NCI-H2029 (cell line): ENCODE data around the gene CTU2.
"Not testable (repeated sequence)": the region's sequence is repeated elsewhere in the genome, so short reads cannot be mapped to it uniquely, and the experiment has no call there.

ENCODE experiments used
- DNase-seq: peaks from one replicate; lab custom pipeline; 2025; lab: John Stamatoyannopoulos, UW

The CTU2 gene

DNA sequence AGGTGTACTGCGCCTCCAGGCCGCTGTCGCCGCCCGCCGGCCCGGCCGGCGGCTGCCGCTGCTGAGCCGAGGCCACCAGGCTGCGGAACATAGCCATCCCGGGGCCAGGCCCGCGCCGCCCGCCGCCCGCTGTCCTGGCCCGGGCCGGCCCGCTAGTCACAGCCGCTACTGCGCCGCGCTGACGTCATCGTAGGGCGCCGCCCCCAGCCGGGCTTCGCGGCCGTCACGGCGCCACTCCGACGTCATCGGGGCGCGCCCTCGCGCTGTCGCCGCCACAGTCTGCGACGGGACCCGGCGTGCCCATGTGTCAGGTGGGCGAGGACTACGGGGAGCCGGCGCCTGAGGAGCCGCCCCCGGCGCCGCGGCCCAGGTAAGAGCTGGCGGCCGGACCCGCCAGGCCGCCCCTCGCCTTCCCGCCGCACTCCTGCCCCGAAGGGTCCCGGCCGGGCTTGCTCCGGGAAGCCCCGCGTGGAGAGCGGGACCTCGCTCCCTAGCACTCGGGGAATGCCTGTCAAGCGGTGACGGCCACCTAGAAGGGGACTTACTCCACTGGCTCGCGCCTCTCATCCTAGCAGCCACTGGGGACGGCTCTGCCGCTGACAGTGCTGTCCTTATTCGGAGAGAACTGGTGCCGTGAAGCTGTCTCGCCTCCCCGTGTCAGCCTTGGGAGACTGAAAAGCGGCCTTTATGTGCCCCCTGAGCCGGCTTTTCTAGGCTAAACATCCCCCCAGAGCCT is at the start of gene CTU2, which contains the start of gene RNF166:
CTU2 (plus strand) TSS at position 275 of the 736 bp plus-strand sequence; CDS start at position 303, 28 bp downstream.
RNF166 (minus strand) TSS at position 180 of the 736 bp plus-strand sequence; CDS start at position 97, 83 bp downstream.
- DNase-seq: peak; percentile 40

DNA sequence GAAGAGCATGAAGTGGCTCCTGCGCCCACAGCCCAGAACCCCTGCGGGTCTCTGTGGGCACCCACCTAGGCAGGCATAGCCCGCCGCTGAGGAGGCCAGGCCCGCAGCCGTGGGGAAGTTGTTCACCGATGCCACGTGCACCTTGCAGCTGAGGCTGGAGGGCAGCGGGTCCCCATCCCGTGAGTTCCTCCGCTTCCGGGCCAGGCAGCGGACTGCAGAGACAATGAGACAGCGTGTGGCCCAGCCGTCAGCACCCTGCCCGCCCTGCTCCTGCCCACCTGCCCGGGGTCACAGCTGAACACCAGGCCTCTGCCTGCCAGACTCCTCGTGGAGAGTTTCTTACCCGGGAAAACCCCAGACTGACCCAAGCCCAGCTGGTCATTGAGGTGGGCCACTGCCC is 48.9 kb upstream of the CTU2 start:
- no peak for DNase-seq

DNA sequence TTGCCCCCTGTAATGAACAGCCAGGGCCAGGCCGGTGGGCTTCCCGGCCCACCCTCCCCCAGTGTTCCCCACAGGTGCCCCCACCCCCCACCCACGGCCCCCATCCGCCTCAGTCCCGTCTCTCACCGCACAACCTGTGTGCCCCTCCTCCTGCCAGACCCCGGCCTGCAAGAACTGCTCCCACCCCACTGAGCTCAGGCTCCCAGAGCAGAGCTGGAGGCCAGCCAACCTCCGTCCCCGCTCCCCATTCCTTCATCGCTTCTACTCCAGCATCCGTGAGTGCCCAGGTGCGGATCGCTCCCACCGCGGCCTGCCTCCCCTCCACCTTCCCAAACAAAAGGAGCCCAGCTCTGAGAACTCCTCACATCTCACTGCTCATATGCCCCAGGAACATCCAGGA is 47.6 kb upstream of the CTU2 start:
- no peak for DNase-seq

DNA sequence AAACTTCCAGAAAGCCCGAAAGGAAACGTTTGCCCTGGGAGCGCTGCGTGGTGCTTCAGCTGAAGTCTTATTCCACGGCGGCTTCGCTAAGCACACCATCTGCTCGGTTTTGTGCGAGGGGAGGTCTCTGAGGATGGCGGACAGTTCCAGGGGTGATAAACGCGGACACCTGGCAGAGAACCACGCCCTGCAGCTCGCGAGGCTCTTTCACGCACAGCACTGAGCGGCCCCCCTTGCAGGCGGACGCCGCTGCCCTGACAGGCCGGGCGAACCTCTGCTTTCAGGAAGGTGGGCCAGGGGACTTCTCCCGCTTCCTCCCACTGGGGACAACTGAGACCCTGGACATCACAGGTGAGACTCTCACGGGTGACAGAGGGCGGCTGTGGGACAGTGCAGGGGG is 47.1 kb upstream of the CTU2 start:
- no peak for DNase-seq

DNA sequence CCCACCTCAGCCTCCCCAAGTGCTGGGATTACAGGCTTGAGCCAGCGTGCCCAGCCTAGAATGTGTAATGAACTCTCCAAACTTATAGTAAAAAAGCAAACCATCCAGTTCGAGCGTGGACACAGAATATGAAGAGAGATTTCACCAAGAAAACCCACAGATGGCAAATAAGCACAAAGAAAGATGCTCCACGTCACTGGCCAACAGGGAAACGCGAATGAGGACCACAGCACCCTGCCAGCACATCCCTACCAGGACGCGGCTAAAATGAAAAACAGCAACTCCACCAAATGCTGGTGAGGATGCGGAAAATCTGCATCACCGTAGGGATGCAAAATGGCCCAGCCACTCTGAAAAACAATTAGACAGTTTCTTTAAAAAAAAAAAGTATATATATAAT is 44.8 kb upstream of the CTU2 start:
- no peak for DNase-seq

DNA sequence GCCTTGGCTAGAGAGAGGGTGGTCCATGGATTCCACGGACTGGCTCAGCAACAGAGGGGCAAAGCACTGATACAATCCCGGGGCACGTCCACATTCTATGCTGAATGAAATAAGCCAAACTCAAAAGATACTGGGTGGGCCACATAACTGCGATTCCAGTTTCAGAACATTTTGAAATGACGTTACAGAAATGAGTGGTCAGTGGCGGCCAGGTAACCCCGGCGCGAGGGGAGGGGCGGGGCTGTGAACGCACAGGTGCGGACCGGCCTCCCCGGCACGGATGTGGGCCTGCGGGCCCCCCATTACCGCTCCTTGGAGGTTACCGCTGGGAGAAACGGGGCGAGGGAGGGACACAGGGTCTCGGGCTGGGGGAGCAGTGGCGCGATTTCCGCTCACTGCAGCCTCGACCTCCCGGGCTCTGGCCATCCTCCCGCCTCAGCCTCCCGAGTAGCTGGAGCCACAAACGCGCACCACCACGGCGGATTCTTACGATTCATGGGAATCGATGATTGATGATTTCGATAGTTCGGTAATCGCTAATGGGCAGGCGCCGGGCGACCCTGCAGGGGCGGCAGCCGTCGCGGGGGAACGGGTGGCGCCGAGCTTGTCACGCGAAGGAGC is 44.0 kb upstream of the CTU2 start:
- DNase-seq: no peak

DNA sequence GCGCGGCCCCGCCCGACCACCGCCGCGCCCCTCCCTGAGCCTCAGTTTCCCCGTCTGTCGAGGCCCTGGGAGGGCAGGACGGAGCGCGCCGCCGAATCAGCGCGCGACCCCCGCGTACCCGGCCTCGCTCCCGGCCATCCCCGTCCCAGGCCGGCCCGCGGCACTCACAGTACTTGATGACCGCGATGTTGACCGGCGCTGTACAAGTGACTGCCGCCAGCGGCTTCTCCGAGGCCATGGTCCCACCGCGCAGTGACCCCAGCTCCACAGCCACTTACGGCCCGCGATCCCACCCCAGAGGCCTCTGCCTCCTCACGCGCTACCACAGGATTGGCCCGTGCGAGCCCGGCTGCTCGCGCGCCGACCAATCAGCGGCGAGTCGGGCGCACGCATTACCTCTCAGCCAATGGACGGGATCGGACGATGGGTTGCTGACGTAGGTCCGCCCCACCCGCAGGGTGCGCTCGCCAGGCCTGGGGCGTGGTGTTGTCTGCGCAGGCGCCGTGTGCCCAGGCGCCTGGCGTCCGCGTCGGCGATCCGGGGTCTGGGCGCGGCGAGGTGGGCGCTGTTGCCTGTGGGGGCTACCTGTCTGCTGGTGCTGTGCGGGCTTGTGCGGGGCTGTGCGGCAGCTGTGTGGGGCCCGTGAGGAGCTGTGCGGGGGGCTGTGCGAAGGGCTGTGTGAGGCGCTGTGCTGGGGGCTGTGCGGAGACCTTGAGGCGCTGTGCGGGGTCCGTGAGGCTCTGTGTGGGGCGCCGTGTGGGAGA is 43.3 kb upstream of the CTU2 start, which contains the start of gene MVD:
MVD (minus strand) TSS at position 249 of the 764 bp plus-strand sequence; CDS start at position 238, 11 bp downstream.
- DNase-seq: peak; percentile 90

DNA sequence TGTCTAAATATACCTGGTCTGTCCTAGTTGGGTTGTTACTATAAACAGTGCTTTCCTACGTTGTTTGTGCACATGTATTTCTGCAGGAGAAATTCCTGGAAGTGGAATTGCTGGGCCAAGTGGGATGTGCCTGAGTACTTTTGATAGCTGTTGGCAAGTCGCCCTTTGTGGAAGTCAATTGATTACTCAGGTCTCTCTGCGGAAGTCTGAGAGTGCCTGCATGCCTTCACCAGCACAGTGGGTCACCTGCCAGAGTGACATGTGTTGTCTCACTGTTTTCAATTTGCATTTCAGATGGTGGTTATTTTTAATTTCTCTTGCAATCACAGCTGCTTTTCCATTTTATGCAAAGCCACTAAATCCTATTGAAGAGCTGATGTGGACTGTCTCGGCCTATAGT is 41.2 kb upstream of the CTU2 start:
- peak; percentile 34 for DNase-seq

DNA sequence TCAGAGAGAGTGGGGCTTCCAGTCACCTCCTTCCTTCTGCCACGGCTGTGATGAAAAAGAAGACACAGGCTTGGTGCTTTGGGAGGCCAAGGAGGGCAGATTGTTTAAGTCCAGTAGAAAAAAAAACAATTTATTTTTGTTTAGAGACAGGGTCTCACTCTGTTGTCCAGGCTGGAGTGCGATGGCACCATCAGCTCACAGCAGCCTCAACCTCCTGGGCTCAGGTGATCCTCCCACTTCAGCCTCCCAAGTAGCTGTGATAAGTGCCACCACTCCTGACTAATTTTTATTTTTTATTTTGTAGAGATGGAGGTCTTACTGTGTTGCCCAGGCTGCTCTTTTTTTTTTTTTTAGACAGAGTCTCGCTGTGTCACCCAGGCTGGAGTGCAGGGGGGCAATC is 40.7 kb upstream of the CTU2 start:
- DNase-seq: no peak

DNA sequence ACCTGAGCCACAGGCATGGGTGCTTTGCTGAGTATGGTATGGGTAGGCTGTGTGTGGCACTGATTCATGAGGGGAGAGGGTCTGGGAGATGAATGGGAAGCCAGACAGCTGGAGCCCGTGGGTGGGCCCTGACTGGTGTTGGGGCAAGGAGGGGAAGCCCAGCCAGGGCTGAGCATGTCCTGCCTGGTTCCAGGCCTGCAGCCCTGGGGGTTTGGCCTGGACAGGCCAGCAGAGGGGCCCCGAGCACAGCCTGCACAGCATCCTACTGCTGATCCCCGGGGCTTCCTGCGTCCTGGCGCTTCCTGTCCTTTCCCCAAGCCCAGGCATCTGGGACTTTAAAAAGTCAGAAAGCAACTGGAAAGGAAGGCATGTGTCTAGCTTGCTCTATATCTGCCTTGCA is 38.8 kb upstream of the CTU2 start:
- DNase-seq: no peak

DNA sequence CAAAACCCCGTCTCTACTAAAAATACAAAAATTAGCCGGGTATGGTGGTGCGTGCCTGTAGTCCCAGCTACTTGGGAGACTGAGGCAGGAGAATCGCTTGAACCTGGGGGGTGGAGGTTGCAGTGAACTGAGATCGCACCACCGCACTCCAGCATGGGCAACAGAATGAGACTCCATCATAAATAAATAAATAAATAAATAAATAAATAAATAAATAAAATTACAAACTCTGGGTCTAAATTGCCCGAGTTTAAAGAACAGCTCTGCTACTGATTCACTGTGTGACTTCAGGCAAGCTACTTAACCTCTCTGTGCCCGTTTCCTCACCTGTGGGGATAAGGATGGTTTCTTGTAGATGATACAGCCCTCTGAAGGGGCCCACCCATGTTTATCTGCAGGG is 36.8 kb upstream of the CTU2 start:
- DNase-seq: not testable (repeated sequence)

DNA sequence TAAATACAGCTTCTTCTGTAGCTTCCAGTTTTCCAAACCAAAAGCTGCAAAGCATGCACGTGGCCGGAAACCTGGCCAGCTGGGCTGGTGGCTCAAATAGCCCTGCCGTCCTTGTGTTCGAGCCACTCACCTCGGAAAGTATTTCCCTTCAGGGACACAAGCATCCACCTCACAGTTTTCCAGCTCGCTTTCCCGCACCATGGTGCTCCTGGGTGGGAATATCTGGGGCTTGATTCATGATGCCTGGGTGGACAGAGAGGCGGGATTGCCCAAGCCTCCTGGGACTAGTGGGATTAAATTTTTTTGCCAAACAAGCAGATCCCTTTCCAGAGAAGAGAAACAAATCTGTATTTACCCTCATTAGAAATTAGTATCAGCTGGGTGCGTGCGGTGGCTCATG is 36.3 kb upstream of the CTU2 start:
- DNase-seq: no peak

DNA sequence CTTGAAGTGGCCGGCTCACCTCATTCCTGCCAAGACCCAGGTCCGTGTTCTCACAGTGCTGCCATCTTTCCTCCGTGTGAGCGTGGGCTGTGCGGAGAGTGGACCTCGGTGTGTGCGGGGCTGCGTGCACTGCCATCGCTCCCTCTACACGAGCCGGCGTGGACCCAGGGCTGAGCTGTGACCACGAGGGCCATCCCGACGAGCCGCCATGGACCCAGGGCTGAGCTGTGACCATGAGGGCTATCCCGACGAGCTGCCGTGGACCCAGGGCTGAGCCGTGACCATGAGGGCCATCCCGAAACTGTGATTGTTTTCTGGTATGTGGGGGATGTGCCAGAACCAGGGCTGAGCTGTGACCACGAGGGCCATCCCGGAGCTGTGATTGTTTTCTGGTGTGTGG is 34.5 kb upstream of the CTU2 start:
- DNase-seq: no peak

DNA sequence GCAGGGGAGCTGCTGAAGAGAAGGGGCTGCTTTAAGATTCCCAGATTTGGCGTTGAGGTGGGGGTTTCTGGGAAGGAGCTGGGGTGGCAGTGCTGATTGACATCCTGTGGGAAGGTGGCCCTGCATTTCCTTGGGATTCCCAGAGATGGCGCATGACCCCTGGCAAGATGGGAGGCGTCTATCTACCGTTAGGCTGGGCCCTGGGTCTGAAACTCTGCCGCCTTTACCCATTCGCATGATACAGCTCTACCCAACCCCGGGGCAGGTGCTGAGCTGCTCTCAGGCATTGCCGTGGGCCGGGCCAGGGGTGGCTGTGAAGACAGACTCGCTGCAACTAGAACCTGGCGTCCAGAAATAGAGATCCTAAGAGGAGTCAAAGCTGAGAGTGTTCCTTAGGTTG is 33.5 kb upstream of the CTU2 start:
- DNase-seq: no peak

DNA sequence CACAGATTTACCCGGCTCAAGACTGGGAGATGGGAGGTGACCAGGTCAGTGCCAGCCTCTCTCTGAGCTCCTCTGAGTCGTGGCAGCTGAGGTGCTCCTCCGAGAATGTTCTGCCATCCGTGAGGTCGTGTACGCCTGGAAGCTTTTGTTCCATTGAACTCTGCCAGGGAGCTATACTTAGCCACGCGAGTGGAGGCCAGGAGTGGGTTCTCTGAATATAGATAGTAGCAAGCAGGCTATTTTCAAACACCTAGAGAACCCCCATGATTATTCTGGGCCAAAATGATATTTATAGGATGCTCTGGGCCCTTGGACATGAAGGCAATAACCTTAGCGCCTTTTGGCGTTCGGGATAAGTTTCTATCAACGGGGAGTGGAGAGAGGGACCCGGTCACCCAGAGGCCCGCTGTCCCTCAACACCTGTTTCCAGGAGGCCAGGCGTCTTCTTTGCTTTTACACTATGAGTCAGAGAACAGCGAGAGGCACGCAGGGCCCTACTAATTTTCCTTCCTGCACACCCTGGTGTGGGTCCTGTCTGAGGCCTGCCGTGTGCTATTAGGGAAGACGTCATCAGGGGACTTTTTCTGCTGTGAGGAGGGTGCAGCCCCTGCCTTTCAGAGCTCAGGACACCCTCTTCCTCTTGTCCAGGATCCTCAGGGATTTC is 32.5 kb upstream of the CTU2 start:
- DNase-seq: no peak

DNA sequence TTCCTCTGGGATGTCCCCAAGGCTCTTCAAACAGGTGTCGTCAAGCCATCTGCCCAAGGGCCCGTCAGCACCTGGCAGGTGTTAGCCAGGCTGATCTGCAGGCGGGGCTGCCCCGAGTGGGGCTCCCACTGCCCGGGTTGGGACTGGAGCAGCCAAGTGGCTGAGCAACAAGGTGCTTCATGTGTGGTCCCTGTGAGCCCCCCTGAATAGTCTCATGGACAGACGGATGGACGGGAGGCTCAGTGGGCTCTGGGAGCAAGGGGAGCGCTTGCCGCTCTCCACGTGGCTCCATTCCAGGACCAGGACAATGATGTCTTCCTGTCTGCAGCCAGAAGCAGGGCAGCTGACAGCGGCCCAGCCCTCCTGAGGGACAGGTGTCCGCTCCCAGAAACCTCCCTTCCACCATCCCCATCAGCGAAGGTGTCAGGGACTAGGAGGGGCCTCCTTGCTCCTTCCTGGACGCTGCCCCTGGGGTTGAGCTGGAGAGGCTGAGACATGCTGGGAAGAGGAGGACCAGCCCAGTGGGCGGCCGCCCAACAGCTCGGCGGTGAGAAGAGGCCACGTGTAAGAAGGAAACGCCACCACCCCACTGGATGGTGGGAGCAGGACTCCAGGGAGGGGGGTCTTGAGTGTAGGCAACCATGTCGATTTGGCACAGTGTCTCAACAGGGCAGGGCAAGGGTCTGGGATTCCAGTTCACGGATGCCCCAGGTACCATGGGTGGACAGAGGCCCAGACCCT is 29.6 kb upstream of the CTU2 start:
- DNase-seq: no peak

DNA sequence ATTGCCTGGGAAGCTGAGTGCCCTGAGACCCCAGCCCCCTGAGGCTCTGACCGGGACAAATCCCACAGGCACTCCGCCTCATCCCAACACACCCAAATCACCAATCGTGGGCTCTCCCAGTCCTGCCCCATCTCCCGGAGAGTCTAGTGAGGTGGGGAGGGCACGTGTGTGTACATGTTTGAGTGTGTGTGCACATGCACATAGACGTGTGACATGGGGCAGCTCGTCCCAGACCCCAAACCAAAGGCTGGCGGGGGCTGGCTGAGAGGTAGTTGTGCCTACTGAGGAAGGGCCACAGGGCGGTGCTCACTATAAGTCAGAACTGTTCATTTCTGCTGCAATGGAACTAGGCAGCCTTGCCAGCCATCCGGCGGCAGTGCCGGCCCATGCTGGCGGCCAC is 28.6 kb upstream of the CTU2 start:
- DNase-seq: no peak

DNA sequence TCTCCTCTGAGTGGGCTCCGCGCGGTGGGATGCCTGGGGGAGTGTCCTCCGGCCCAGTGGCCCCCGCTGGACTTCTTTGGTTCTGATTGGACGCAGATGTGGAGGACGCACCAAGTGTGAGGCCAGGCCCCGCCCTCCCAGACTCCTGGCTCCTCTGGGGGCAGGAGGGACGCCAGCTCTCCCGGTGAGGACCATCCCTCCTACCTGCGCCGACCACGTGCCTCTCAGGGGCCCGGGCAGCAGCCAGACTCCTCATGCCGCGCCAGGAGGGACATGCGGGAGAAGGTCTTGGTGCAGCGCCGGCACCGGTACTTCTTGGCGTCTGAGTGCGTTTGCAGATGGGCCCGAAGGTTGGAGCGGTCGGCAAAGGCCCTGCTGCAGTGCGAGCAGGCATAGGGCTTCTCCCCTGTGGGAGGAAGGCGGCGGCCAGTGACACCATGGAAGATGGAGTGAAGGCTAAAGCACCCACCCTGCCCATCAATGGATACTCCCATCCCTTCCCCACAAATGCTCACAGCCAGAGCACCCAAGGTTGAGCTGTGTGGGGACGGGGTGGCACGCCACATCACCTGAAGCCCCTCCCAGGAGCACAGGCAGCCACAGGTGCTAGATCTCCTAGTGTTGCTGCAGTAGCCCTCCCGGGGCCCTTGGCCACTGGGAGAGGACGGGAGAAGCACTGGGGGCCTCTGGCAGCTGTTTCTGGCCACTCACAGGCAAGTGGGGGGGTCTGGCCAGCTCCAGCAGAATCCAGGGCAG is 27.9 kb upstream of the CTU2 start:
- no peak for DNase-seq

DNA sequence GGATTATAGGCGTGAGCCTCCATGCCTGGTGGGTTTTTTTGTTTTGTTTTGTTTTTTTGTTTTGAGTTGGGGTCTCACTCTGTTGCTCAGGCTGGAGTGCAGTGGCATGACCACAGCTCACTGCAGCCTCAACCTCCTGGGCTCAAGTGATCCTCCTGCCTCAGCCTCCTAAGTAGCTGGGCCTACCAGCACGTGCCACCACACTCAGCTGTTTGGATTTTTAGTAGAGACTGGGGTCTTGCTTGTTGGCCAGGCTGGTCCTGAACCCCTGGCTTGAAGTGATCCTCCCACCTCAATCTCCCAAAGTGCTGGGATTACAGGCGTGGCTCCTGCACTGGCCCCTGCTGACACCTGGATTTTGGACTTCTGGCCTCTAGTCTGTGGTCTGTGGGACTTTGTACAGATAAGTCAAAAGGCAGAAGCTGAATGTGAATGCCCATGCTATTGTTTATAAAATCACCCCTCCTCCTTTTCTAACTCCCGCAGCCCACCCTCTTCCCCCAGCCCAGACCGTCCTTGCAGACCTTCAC is 25.7 kb upstream of the CTU2 start:
- no peak for DNase-seq

DNA sequence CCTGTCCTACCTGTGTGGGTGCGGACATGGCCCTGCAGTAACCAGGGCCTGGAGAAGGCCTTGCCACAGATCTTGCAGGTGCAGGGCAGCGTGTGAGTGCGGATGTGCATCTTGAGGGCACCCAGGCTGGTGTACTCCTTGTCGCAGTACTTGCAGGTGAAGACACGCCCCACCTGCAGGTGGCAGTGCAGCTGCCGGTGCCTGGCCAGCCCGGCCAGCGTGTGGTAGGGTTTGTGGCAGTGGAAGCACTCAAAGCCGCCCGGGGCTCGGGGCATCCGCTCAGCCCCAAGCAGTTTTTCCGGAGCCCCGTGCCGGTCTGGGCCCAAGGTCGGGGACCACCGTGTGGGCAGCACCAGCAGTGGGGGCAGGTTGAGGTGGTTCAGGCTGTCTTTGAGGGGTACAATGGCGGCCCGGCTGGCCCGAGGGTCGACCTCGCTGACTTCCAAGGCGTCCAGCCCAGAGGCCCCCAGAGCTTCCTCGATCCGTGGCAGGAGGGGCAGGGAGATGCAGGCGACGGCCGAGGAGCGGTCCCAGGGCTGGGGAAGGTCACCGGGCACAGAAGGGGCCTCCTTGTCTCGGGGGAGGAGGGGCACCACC is 25.1 kb upstream of the CTU2 start:
- no peak for DNase-seq
